Fibroblast of lung (primary cell): ENCODE data around the gene SNAP25. TPM values are rescaled to one million over a fixed set of nuclear protein-coding genes. Genes with fewer than 3 reads are reported as not detected.

Source experiments
- DNase-seq, 2 donors: peaks; one replicate each; pipeline versions ENCODE4 v3.0.0 to v3.0.0-alpha.2; 2010; ENCODE audit warnings: low read depth in 2 of 2
- H2AFZ ChIP-seq: 2 replicates; pipeline ENCODE4 v1.5.1; 2012; ENCODE audit warnings: low read length, control low read depth, inconsistent platforms
- H3K27ac ChIP-seq: 2 replicates; pipeline ENCODE4 v1.5.1; 2011; ENCODE audit warnings: low read length, control low read depth; ENCODE audit not compliant: insufficient read depth
- H3K27me3 ChIP-seq: 2 replicates; pipeline ENCODE4 v1.5.1; 2011; ENCODE audit warnings: mild to moderate bottlenecking, low read length; ENCODE audit not compliant: control insufficient read depth, insufficient read depth
- H3K36me3 ChIP-seq: 2 replicates; pipeline ENCODE4 v1.5.1; 2011; ENCODE audit warnings: low read length; ENCODE audit not compliant: control insufficient read depth, insufficient read depth
- H3K4me1 ChIP-seq: 2 replicates; pipeline ENCODE4 v1.5.1; 2011; ENCODE audit warnings: low read length; ENCODE audit not compliant: control insufficient read depth, insufficient read depth; ENCODE audit errors: extremely low read depth
- H3K4me2 ChIP-seq: 2 replicates; pipeline ENCODE4 v1.5.1; 2011; ENCODE audit warnings: low read length, control low read depth; ENCODE audit not compliant: insufficient read depth; ENCODE audit errors: extremely low read depth
- H3K4me3 ChIP-seq, 4 experiments: fragments of 200-600 bp in 1 of 4; sonication (generic) in 1 of 4; replicated peaks in 1 of 4; 2 replicates each; pipeline ENCODE4 v1.5.1; 2011 to 2016; ENCODE audit warnings: low read length in 4 of 4, low read depth in 3 of 4, mild to moderate bottlenecking in 3 of 4, control low read depth in 2 of 4, inconsistent platforms in 1 of 4, mixed read lengths in 1 of 4; ENCODE audit not compliant: insufficient read depth in 1 of 4; ENCODE audit errors: control extremely low read depth in 1 of 4
- H3K79me2 ChIP-seq: 2 replicates; pipeline ENCODE4 v1.5.1; 2012; ENCODE audit warnings: mild to moderate bottlenecking, low read length, inconsistent platforms; ENCODE audit not compliant: control insufficient read depth, insufficient read depth
- H3K9ac ChIP-seq: 2 replicates; pipeline ENCODE4 v1.5.1; 2011; ENCODE audit warnings: mild to moderate bottlenecking, low read length, control low read depth; ENCODE audit not compliant: insufficient read depth
- H3K9me3 ChIP-seq: 2 replicates; pipeline ENCODE4 v1.5.1; 2012; ENCODE audit warnings: low read depth, low read length; ENCODE audit not compliant: control insufficient read depth, insufficient read depth
- H4K20me1 ChIP-seq: 2 replicates; pipeline ENCODE4 v1.5.1; 2011; ENCODE audit warnings: low read length; ENCODE audit not compliant: control insufficient read depth, insufficient read depth; ENCODE audit errors: extremely low read depth
- CTCF ChIP-seq, 2 donors: IDR thresholded peaks in 1 of 2; conservative IDR thresholded peaks in 1 of 2; 1 replicate in 1 of 2; 2 replicates in 1 of 2; pipeline ENCODE4 v1.5.1; 2011 to 2012; ENCODE audit warnings: low read length in 2 of 2, control low read depth in 1 of 2, inconsistent platforms in 1 of 2, low read depth in 1 of 2, mild to moderate bottlenecking in 1 of 2
- EZH2 ChIP-seq: IDR thresholded peaks from 2 replicates; pipeline ENCODE4 v1.5.1; 2012; ENCODE audit warnings: low read length, control low read depth, mild to moderate bottlenecking; ENCODE audit errors: missing control alignments
- polyA plus RNA-seq, 2 donors: library from polyadenylated mRNA; depleted of rRNA in 1 of 2; stranded (reverse) in 1 of 2; unstranded in 1 of 2; fragments of >200 nt; gene quantifications; 2 replicates each; pipeline ENCODE4 v1.2.1, GENCODE V29; 2011 to 2012; ENCODE audit warnings: missing spikeins in 1 of 2
- total RNA-seq: library from RNA; depleted of rRNA; stranded (reverse); fragments of >200 nt; gene quantifications from 2 replicates; pipeline ENCODE4 v1.2.1, GENCODE V29; 2014

Gene SNAP25
- total and polyA plus RNA-seq, 2 donors (not counting 1 experiment from before 2014, with no cell fraction given) = 4.5 to 8.2 TPM

GRCh38 chr20:10179574-10180298 lies 38.9 kb upstream of the SNAP25 start:
- no peaks in the 10 kb centered on the region for H3K4me1 ChIP-seq
- H2AFZ ChIP-seq = no peak overlapping the region
- H3K36me3 ChIP-seq = no peaks in the 10 kb centered on the region
- H3K79me2 ChIP-seq = no peaks in the 10 kb centered on the region
- no peak overlapping the region for H3K9ac ChIP-seq
- H4K20me1 ChIP-seq = no peaks in the 10 kb centered on the region
- DNase-seq = peak in 1 of 2 donors; percentile 35
- TF ChIP-seq CTCF (conservative IDR thresholded peaks at IDR 0.05 in 1 of 2, IDR thresholded peaks at IDR 0.05 in 1 of 2; ENCODE audit: low read depth in 1 of 2, low read length in 2 of 2) (peak; percentile 35 to 63), EZH2 (no peak)
- no peak overlapping the region for H3K27ac ChIP-seq
- H3K4me3 ChIP-seq = no peak overlapping the region
- H3K4me2 ChIP-seq = no peak overlapping the region
- H3K9me3 ChIP-seq = no peaks in the 10 kb centered on the region
- peaks cover 5% of the 10 kb centered on the region for H3K27me3 ChIP-seq

- DNase-seq = peak; percentile 8 to 40
Measured at GRCh38 chr20:10180651-10181235, 37.9 kb upstream of the SNAP25 start.

More at GRCh38 chr20:10180651-10181235, 37.9 kb upstream of the SNAP25 start:
- Histone ChIP-seq H3K4me2 (no peak overlapping the region), H3K9ac (no peak overlapping the region), H3K4me1 (no peaks in the 10 kb centered on the region), H3K79me2 (no peaks in the 10 kb centered on the region), H3K9me3 (no peaks in the 10 kb centered on the region), H3K27me3 (peaks cover 5% of the 10 kb centered on the region), H2AFZ (no peak overlapping the region), H3K4me3 (no peak overlapping the region), H3K27ac (no peak overlapping the region), H3K36me3 (no peaks in the 10 kb centered on the region), H4K20me1 (no peaks in the 10 kb centered on the region)
- TF ChIP-seq EZH2 (no peak), CTCF (conservative IDR thresholded peaks at IDR 0.05 in 1 of 2, IDR thresholded peaks at IDR 0.05 in 1 of 2; ENCODE audit: low read depth in 1 of 2, low read length in 2 of 2) (no peak)
